GM12892 (cell line): ENCODE results near the gene DDX20.

Experiments used
- POLR2A ChIP-seq: IDR thresholded peaks from 2 replicates; pipeline ENCODE4 v1.6.1; 2011; ENCODE audit warnings: low read depth, low read length, control low read depth
- POLR2AphosphoS5 ChIP-seq: IDR thresholded peaks from 2 replicates; pipeline ENCODE4 v1.6.1; 2011; ENCODE audit warnings: low read depth, low read length, control low read depth

DNA sequence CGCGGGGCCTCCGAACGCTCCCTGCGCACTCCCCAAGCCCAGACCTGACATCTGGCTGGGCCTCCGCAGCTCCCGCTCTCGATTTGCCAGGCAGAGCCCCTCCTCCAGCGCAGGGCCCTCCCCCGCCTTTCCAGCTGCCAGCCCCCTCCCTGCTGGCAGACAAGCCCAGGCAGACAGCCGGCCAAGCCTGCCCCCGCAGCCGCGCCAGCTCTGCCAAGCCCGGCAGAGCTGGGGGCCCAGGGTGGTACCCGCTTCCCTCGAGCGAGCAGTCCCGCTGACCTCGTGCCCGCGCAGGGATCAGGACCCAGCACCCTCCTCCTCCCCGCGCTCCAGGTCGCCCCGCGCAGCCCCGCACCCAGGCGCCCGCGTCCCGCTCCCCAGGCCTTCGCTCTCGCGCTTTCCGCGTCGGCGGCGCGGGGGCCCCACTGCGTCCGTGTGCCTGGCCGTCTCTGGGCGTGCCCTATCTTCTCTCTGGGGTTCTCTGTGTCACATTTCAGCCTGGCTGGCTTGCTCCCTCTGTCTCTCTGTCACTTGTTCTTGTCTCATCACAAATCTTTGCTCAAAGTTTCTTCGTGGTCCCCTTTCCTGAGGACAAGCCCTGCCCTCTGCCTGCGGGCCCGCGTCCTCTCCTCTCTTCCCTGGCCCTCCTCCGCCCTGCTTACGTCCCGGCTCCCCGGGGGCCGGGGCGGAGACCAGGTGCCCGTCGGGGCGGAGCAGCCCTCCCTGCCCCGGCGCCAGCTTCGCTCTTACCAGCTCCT is 17.1 kb upstream of the DDX20 start:
- TF ChIP-seq POLR2AphosphoS5 (no peak), POLR2A (no peak)
